ENCODE data around the gene DENND5B.
"Not testable (repeated sequence)": the region's sequence is repeated elsewhere in the genome, so short reads cannot be mapped to it uniquely, and the experiment has no call there.

DNA sequence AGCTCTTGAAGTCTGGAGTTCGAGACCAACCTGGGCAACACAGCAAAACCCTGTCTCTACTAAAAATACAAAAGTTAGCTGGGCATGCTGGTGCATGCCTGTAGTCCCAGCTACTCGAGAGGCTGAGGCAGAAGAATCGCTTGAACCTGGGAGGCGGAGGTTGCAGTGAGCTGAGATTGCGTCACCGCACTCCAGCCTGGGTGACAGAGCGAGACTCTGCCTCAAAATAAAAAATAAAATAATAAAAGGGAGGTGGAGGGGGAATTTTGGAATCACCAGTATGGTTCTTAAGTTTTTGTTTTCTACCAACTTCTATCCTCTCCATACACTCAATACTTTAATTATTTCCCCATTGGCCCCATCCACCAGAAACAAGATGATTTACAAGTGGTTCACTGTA is 16.6 kb downstream of the DENND5B start:
- TF ChIP-seq, protein P1, sequence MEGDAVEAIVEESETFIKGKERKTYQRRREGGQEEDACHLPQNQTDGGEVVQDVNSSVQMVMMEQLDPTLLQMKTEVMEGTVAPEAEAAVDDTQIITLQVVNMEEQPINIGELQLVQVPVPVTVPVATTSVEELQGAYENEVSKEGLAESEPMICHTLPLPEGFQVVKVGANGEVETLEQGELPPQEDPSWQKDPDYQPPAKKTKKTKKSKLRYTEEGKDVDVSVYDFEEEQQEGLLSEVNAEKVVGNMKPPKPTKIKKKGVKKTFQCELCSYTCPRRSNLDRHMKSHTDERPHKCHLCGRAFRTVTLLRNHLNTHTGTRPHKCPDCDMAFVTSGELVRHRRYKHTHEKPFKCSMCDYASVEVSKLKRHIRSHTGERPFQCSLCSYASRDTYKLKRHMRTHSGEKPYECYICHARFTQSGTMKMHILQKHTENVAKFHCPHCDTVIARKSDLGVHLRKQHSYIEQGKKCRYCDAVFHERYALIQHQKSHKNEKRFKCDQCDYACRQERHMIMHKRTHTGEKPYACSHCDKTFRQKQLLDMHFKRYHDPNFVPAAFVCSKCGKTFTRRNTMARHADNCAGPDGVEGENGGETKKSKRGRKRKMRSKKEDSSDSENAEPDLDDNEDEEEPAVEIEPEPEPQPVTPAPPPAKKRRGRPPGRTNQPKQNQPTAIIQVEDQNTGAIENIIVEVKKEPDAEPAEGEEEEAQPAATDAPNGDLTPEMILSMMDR (IDR thresholded peaks at IDR 0.05): not testable (repeated sequence)
- not testable (repeated sequence) for TF ChIP-seq POLR2AphosphoS5 (IDR thresholded peaks at IDR 0.05)
